ENCODE results near the gene LLGL1.

Gene LLGL1

DNA sequence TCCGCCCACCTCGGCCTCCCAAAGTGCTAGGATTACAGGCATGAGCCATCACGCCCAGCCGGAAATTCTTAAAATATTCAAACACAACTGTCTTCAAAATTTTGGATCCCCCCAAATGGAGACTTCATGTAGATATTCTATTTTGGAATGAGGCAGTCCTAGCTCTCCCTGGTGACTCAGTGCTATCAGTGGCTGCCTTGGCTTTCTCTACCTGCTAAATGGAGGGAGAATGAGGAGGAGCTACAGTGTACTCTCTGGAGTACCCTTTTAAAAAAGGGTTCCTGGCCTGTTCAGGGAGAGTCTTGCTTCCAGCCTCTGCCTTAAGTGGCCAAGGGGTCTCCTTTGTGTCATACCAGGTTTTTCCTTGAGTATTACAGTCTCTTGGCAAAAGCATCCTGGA, 31.0 kb upstream of the LLGL1 start:
- in situ Hi-C loops (cut with HindIII; ENCODE audit: low sequenced_read_pairs): no loop called here

DNA sequence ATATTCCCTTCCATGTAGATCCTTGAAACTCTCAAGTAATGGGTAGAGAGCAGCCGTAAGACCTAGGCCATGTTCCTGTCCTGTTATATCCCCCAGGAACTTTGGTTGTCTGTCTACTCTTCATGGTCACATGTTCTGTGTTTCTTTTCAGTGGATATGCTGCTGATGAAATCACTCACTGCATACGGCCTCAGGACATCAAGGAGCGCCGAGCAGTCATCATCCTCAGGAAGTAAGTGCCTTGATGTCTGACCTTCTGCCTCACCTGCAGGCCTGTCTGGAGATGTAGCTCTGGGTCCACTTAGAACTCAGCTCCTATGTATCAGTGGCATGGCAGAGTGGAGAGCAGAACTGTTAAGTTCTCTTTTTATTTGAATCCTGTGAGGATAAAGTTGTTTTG, 30.6 kb upstream of the LLGL1 start:
- in situ Hi-C loops (cut with HindIII; ENCODE audit: low sequenced_read_pairs): no loop called here

DNA sequence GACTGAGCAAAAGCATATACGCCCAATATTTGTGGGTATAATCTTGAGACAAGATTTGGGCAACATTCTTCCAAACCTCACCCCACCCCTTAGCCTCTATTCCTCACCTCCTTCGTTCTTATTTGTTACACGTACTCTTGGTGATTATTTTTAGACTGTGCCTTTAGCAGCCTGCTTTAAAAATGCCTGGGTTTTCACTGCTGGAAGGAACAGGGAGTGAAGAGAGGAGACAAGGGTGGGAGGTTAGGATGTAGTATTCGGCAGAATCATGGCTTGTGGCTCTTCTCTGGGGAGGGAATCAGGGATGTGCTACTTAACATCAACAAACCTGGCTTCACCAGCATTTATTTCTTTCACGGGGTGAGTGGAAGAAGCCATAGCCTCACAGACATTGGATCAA, 30.2 kb upstream of the LLGL1 start:
- in situ Hi-C loops (cut with HindIII; ENCODE audit: low sequenced_read_pairs): no loop called here

DNA sequence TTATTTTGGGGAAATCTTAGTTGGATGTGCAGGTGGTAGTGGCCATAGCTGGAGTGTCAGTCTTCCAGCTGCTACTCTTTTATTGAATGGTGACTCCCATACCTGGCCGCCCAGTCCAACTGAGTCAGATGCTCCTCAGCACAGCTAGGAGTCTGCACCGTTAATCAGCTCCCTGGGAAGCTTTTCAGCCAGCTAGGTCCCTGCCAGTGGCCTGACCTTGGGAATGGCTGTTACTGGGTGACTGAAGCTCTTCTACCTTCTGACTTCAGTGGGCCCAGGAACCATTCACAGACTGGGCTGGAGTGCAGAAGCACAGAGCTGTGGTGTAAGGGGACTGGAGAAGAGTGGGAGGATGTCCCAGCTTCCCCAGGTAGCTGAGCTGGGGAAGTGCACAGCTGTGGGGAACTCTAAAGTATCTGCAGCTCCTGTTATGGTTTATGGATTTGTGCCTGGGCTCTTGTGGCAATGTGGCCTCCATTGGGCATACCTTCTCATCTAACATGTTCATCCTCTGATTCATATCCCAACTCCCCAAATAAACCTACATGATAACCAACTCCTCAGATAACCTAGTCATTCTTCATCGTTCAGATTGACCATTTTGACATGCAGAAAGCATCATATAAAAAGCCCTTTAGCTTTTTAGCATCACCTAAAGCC, 27.8 kb upstream of the LLGL1 start:
- in situ Hi-C loops (cut with HindIII; ENCODE audit: low sequenced_read_pairs): no loop called here

DNA sequence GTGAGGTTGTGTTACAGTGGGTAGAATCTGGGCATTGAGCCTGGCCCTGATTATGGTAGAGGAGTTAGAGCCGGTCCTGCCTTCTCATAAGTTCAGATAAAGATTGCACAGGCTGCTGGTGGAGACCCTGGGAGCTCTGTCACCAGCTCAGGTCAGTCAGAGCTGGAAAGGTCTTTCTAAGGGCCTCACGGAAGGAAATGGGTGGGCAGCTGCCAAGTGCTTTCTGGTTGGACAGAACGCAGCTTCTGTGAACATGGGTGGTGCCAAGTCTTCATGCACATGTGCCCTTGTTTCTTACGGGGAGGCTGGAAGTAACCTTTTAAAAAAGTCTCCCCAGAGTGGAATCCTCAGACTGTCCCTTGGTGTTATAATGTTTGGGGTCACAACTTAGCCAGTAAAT, 26.9 kb upstream of the LLGL1 start:
- in situ Hi-C loops (cut with HindIII; ENCODE audit: low sequenced_read_pairs): no loop called here

DNA sequence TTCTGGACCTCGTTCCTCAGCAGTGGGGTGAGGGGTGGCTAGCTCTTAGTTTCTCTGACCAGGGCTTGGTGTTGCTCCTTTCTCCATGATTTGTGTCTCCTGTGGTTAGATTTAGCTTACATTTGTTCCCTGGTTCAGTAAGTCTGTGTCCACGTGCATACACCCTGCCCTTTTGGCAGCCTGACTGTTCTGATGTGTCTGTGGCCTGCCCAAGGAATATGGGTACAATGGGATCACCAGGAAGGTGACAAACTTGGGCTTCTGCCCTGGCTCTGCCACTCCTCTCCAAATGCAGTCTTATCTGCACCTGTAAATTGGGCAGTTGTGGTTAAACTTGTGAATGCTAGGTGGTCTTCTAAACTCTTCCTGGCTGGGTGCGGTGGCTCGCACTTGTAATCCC, 24.3 kb upstream of the LLGL1 start:
- in situ Hi-C loops (cut with HindIII; ENCODE audit: low sequenced_read_pairs): no loop called here

DNA sequence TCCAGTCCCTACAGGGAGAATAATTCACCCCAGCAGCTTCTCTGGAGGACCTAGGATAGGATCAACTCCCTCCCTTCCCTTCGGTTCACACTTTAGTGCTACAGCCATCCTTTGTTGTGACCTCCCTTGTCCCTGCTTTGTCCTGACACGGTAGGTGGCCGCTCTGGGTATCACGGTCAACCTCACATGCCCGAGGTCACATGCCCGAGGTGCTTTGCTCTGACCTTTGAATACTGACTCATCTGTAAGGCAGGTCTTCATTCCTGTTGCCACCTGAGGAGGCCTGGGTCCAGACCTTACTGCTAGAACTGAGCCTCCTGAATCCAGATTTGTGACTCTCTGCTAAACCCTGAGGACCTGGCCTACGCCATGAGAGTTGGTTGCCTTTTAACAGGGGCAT, 22.1 kb upstream of the LLGL1 start:
- in situ Hi-C loops (cut with HindIII; ENCODE audit: low sequenced_read_pairs): no loop called here

DNA sequence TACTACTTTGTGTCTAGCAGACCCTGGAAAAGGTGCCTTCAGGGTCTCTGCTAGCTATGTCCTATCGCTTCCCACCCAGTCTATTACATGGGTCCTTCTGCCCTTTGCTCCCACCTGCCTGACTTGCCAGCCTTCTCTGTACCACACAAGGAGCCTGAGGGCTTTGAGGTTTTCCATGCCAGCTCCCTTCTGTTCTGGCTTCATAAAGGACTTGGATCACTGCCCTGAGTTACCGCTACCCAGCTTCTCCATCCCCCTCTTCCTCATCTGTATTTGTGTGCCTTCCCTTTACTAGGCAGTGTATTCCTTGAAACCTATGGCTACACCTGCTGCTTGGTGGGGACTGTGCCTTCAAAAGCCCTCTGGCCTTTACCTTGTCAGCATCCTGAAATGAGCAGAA, 19.6 kb upstream of the LLGL1 start:
- in situ Hi-C loops (cut with HindIII; ENCODE audit: low sequenced_read_pairs): no loop called here

DNA sequence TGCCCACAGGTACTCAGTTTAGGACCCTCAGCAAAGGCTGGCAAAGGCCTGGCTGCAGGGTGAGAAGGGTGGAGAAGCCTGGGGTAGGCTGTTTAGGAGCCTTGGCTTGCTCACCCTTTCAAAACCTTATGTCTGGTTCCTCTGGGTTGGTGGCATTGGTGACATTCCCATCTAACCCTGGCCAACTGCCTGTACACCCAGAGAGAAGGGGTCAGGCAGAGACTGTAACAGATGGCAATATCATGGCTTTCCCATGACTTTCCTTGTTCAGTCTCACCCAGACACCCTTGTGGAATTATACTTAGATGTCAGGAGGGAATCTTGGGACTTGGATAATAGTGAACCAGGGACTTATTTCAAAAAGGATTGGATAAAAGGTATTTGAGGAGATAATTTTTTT, 18.5 kb upstream of the LLGL1 start:
- in situ Hi-C loops (cut with HindIII; ENCODE audit: low sequenced_read_pairs): no loop called here

DNA sequence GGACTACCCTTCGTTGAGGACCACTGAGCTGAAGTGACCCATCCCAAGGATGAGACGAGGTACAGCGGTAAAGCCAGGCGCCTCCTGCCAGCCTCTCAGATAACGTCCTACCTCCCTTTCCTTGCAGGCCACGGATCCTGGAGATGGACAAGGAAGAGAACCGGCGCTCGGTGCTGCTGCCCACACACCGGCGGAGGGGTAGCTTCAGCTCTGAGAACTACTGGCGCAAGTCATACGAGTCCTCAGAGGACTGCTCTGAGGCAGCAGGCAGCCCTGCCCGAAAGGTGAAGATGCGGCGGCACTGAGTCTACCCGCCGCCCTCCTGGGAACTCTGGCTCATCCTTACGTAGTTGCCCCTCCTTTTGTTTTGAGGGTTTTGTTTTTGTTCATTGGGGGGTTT, 17.3 kb upstream of the LLGL1 start:
- in situ Hi-C loops (cut with HindIII; ENCODE audit: low sequenced_read_pairs): no loop called here

DNA sequence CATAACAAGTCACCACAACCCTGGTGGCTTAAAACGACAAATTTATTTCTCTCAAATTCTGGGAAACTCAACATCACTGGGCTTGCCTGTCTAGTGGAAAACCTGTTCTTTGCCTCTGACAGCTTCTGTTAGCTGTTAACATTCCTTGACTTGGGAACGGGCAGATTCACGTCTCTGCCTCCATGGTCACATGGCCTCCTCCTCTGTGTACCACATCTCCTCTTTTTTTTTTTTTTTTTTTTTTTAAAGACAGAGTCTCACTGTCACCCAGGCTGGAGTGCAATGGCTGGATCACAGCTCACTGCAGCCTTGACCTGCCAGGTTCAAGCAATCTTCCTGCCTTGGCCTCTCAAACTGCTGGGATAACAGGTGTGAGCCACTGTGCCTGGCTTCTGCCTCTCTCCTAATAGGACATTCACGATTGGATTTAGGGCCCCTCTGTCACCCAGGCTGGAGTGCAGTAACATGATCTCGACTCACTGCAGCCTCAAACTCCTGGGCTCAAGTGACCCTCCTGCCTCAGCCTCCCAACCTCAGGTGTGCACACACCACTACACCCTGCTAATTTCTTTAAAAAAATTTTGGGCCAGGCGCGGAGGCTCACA, 11.7 kb upstream of the LLGL1 start:
- in situ Hi-C loops (cut with HindIII; ENCODE audit: low sequenced_read_pairs): no loop called here

DNA sequence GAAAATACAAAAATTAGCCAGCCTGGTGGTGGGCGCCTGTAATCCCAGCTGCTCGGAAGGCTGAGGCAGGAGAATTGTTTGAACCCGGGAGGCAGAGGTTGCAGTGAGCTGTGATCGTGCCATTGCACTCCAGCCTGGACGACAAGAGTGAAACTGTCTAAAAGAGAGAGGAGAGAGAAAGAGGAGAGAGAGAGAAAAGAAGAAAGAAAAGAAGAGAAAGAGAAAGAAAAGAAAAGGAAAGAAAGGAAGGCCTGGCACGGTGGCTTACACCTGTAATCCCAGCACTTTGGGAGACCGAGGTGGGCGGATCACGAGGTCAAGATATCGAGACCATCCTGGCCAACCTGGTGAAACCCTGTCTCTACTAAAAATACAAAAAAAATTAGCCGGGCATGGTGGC, 8.5 kb upstream of the LLGL1 start:
- in situ Hi-C loops (cut with HindIII; ENCODE audit: low sequenced_read_pairs): loop anchor here (5.0 kb wide), 1 partner anchor 55 kb away; no protein-coding TSS in a partner anchor

DNA sequence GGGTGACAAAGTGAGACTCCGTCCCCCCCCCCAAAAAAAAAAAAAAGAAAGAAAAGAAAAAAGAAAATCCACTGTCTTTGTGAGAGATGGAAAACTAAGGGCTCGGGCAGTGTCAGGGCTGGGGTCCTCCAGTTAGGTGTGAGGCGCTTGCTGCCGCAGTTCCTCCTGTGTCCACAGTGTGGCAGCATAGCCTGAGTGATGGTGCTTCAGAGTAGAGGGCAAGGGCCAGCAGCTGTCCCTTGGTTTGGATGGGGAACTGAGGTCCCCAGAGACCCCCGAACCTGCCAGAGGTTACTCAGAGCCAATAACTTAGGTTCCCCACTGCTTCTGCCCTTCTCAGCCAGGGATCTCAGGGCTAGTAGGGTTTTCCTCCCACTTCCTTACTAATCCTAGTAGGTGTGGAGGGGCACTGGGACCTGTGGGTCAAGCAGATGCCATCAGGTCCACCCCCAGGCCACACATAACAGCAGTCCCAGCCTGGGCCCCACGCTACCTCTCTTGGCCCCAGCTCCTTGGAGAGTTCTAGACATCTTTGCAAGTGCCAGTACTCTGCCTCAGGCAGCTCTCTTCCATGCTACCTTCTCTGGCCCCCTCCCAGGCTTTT, 7.9 kb upstream of the LLGL1 start:
- in situ Hi-C loops (cut with HindIII; ENCODE audit: low sequenced_read_pairs): loop anchor here (5.0 kb wide), 1 partner anchor 55 kb away; no protein-coding TSS in a partner anchor

DNA sequence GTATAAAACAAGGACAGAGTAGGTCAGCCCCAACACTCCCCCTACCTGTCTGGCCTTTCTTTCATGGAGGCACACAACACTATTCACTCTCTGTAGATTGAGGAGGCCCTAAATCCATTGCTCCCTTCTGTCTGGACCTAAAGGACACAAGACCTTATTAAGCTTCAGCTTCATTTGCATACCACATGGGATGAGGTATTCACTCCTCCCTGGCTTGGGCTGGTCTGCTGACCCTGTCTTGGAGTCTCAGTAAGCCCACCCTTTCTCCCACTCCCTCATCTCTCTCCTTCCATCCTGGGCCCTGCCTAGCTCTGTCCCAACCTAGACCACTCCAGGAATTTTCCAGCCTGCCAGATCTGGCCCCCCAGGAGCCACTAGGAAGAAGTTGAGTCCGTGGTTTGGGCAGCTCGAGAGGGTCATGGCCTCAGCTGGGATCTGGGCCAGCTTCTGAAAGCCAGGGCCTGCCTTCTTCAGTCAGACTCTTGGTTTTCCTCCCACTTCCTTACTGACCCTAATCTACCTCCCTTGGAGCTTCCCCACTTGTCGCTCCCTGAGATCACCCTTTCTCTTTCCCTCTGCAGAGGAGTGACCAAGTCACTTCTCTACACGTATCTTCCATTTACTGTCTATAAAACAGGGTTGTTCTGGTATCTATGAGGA, 6.5 kb upstream of the LLGL1 start:
- in situ Hi-C loops (cut with HindIII; ENCODE audit: low sequenced_read_pairs): loop anchor here (5.0 kb wide), 1 partner anchor 53 kb away; no protein-coding TSS in a partner anchor

DNA sequence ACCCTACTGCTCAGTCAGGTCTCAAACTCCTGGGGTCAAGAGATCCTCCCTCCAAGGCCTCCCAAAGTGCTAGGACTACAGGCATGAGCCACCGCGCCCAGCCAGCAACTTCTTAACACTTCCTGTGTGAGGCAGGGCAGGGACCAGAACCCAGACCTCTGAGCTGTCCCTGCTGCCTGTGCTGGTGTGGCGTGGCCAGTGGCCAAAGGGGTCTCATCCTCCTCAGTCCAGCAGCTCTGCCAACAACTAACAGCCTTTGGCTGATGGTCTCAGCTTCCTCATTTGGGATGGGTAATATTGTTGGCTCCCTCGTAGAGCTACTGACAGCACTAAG, 1.4 kb upstream of the LLGL1 start:
- in situ Hi-C loops (cut with HindIII; ENCODE audit: low sequenced_read_pairs): no loop called here

DNA sequence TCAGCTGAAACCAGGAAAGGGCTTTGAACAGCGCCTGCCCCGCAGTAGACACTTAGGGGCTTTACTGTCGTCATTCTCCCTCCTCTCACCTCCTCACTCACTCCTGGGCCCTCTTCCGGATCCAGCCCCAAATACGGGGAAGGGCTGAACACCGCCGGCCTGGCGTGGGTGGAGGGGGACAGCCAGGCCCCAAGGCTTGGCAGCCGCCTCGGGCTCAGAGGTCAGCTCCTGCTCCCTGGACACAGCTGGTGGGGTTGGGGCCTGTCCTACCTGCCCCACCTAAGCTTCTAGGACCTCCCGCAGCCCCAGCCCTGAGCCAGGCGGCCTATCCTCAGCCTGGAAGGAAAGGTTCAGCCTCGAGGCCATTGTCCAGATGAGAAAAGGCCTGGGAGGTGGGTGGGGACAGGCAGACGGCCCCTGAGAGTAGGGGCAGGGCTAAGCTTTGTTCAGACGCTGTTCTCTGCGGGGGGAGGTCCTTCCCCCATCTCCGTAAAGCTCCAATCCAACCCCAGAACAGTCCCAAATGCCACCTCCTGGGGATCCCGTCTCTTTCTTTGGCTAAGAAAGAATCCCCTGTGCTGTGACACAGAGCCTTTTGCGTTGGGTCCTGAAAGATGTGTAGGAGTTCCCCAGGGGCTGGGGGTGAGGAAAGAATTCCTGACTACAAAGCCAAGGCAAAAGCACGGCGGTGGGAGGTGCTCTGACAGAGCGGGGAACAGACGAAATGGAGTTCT, 881 bp upstream of the LLGL1 start:
- in situ Hi-C loops (cut with HindIII; ENCODE audit: low sequenced_read_pairs): no loop called here

DNA sequence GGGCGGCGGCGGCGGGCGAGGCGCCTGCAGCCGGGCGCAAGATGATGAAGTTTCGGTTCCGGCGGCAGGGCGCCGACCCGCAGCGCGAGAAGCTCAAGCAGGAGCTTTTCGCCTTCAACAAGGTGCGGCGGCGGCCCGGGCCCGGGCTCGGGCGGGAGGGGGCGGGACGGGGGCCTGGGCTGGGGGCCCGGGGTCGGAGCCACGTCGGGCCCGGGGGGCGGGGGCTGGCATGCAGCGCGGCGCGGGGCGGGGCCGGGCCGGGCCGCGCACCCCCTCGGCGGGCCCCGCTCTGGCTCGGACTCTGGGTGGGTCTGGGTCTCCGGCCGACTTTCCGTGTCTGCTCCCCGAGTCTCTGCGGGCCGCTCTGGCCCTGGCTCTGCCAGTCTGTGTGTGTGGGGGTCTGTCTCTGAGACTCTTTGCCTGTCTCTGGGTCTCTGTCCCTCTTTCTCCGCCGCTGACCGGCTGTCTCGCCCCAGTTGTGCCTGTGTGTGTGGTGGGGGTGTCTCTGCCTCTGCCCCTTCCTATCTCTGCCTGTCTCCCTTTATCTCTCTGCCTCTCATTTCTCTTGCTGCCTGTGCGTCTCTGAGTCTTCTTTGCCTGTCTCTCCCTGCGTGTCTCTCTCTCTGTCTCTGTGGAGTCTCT, 328 bp downstream of the LLGL1 start:
- in situ Hi-C loops (cut with HindIII; ENCODE audit: low sequenced_read_pairs): no loop called here

DNA sequence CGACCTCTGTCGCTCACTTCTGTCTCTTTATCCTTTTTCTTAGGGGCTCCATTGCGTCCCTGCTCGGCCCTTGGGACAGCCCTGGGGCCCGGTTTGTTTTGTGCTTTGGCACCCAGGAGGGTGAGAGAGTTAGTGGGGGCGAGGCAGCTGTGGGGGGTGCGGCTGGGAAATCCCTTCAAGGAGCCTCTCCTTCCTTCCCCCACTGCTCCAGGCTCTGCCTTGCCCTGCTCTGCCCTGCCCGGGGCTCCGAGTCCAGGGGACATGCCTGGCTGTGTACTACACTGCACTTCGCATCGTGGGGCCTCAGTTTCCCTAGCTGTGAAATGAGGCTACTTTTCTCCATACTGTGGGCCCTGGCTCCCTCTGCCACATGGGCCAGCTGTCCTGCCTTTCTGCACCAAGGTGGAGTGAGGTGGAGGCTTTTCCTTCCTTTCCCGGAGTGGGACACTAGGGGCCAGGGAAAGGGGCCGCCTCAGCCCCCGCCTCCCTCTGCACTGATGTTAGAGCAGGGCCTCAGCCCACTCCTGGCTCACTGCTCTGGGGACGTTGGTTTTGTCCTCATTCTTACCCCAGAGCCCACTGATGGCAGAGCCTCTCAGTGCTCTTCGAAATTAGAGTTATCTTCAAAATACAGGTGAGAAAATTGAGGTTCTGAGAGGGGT, 980 bp downstream of the LLGL1 start:
- in situ Hi-C loops (cut with HindIII; ENCODE audit: low sequenced_read_pairs): no loop called here

DNA sequence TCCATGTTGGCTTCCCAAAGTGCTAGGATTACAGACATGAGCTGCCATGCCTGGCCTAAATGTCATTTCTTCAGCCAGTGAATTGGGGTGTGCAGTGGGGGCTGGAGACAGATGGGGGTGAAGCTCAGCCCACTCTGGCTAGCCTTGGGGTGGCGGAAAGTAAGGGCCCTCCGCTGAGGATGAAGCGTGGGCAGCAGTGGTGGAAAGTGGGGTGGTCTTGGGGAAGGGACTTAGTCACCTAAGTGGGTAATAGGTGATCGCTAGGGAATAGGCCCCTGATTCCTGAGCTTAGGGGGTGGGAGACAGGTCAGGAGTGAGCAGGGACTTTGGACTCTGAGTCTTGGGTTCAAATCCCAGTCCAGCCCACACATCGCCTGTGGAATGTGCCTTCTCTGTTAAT, 2.2 kb downstream of the LLGL1 start:
- in situ Hi-C loops (cut with HindIII; ENCODE audit: low sequenced_read_pairs): no loop called here

DNA sequence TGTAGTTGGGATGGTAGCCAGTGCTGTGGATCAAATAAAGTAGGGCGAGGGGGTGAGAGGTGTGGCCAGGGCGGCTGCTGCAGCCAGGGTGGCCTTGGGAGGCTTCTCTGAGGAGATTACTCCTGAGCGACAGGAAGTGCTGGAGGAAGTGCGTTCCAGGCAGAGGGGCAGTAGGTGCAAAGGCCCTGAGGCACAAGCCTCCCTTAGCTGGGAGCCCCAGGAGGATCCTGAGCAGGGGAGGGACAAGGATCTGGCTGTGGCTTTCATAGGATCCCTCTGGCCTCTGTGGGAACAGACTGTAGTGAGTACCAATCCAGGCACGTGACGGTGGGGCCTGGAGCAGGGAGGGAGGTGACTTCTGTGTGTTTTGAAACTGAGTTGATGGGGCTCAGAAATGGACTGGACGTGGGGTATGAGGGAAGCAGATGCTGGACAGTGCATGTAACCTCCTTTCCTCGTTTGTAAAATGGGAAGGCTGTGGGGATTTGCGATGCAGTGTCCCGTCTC, 2.8 kb downstream of the LLGL1 start:
- in situ Hi-C loops (cut with HindIII; ENCODE audit: low sequenced_read_pairs): no loop called here
